Astrocyte of the spinal cord (primary cell): Measurements from ENCODE around the gene EDARADD.
"Not testable (repeated sequence)": the region's sequence is repeated elsewhere in the genome, so short reads cannot be mapped to it uniquely, and the experiment has no call there.

Experiments
- DNase-seq: peaks from one replicate; pipeline ENCODE4 v3.0.0; 2011; ENCODE audit warnings: low read depth, low spot score
- H3K4me3 ChIP-seq: 2 replicates; pipeline ENCODE4 v1.5.1; 2011; ENCODE audit warnings: low read depth, mild to moderate bottlenecking, low read length, moderate library complexity
- CTCF ChIP-seq: IDR thresholded peaks from 2 replicates; pipeline ENCODE4 v1.5.1; 2012; ENCODE audit warnings: low read depth, mild to moderate bottlenecking, low read length, inconsistent platforms
- in situ Hi-C: cut with HindIII; loops from 2 replicates; pipeline ENCODE4 v1.10.0; 2017; ENCODE audit warnings: low sequenced_read_pairs

The EDARADD gene

DNA sequence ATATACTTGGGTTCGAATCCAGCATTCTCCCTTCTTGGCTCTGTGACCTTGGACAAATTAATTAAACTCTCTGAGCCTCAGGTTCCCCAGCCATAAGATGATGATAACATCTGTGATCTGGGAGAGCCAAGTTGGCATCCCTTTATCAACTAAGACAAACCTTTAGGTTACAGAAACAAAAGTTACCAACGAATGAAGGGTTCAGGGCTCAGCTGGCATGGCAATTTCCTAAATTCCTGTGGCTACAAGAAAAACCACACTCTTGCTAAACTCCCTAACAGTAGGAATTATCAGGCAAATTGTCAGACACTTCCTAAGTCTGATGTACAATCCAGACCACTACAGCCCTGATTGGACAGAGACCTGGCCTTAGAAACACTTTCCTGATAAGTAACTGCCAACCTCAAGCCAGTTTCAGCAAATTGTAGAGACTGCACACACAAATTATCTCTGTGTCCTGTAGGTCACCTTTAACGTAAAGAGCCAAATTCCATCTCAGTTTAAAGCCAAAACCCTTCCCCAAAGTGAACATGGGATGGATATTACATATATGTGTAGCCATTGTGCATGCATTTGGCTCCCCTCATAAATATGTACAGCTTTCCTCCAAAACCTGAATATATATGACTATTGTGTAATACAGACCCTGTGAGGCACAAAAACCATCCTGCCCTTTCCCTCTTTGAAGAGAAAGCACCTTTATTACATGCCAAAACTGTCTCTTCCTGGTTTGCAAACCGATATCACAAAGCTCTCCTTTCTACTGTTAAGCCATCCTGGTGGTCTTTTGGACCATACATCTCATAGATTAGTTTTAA lies 39.5 kb upstream of the EDARADD start:
- no peak for TF ChIP-seq CTCF
- peak; percentile 16 for DNase-seq
- in situ Hi-C loops = no loop called here

GRCh38 chr1:236356141-236356540 lies 37.9 kb upstream of the EDARADD start:
- DNase-seq = no peak
- TF ChIP-seq CTCF = no peak
- no peak overlapping the region for H3K4me3 ChIP-seq
- in situ Hi-C loops = no loop called here

More for the DNA sequence above, 39.5 kb upstream of the EDARADD start:
- H3K4me3 ChIP-seq = no peak overlapping the region

DNA sequence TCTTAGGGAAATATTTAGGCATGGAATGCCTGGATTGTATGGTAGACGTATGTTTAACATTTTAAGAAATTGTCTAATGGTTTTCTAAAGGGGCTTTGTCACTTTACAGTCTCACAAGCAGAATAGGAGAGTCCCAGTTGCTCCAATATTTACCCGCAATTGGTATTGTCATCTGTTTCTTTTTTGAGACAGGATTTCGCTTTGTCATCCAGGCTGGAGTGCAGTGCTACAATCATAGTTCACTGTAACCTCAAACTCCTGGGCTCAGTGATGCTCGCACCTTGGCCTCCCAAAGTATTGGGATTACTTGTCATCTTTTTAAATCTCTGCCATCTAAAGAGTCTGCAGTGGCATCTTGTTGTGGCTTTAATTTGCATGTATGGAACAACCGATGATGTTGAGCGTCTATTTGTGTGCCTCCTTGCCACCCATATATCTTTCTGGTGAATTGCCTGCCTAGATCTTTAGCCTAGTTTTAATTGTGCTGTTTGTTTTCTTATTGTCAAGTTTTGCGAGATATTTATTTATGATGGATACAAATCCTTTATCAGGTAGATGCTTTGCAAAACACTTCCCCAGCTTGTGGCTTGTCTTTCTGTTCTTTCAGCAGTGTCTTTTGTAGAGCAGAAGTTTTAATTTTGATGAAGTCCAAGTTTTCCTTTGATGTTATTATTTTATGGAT lies 32.0 kb upstream of the EDARADD start:
- TF ChIP-seq CTCF = no peak
- DNase-seq = no peak
- no peak overlapping the region for H3K4me3 ChIP-seq
- in situ Hi-C loops = no loop called here

DNA sequence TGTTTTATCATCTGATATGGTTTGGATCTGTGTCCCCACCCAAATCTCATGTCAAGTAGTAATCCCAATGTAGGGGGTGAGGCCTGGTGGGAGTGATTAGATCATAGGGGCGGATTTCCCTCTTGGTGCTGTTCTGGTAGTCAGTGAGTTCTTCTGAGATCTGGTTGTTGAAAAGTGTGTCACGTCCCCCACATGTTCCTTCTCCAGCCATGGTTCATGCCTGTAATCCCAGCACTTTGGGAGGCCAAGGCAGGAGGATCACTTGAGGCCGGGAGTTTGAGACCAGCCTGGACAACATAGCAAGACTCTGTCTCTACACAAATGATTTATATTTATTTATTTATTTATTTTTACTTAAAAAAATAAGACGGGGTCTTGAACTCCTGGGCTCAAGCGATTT lies 30.8 kb upstream of the EDARADD start:
- no peak for DNase-seq
- no peak for TF ChIP-seq CTCF
- in situ Hi-C loops = no loop called here
- H3K4me3 ChIP-seq = no peak overlapping the region

- TF ChIP-seq CTCF = no peak
- in situ Hi-C loops = no loop called here
- no peak overlapping the region for H3K4me3 ChIP-seq
- no peak for DNase-seq
Measured at GRCh38 chr1:236365999-236366570, 28.0 kb upstream of the EDARADD start.

GRCh38 chr1:236366681-236367080 lies 27.4 kb upstream of the EDARADD start:
- in situ Hi-C loops = not testable (repeated sequence)

DNA sequence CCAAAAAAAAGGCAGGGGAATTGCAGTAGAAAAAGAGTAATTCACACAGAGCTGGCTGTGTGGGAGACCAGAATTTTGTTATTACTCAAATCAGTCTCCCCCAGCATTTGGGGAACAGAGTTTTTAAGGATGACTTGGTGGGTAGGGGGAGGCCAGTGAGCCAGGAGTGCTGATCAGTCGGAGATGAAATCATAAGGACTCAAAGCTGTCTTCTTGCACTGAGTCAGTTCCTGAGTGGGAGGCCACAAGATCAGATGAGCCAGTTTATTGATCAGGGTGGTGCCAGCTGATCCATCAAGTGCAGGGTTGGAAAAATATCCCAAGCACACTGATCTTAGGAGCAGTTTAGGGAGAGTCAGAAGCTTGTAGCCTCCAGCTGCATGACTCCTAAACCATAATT lies 23.7 kb upstream of the EDARADD start:
- no peak for DNase-seq
- H3K4me3 ChIP-seq = no peak overlapping the region
- no peak for TF ChIP-seq CTCF
- in situ Hi-C loops = no loop called here

More at GRCh38 chr1:236366681-236367080, 27.4 kb upstream of the EDARADD start:
- not testable (repeated sequence) for DNase-seq, H3K4me3 ChIP-seq
